GM18951 (cell line): Measurements from ENCODE around the gene STAT5A.
"Not testable (repeated sequence)": the region's sequence is repeated elsewhere in the genome, so short reads cannot be mapped to it uniquely, and the experiment has no call there.

Experiments
- POLR2A ChIP-seq: IDR thresholded peaks from 4 replicates; pipeline ENCODE4 v1.6.1; 2011; ENCODE audit warnings: mild to moderate bottlenecking; ENCODE audit not compliant: insufficient read length, insufficient read depth; ENCODE audit errors: extremely low read depth
- in situ Hi-C: fragments of 300-500 bp; cut with MboI; formaldehyde crosslinking; loops from one replicate; pipeline ENCODE4 v1.12.0; 2022; ENCODE audit warnings: low sequenced_read_pairs, mixed read lengths, inconsistent platforms; ENCODE audit not compliant: unreplicated experiment

The STAT5A gene

DNA sequence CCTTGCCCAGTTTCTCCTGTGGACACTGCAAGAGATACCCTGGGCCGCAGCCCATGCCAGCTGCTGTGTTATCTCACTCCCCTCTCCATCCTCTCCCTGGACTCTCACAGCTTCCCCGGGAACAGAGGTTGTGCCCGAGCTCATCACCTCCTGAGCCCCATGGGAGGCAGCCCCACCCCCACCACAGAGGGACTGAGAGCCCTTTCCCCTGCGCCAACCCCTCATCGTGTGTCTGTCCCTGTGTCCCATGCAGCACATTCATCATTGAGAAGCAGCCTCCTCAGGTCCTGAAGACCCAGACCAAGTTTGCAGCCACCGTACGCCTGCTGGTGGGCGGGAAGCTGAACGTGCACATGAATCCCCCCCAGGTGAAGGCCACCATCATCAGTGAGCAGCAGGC lies 12.7 kb downstream of the STAT5A start:
- in situ Hi-C loops, result no loop called here
- TF ChIP-seq POLR2A, result no peak

DNA sequence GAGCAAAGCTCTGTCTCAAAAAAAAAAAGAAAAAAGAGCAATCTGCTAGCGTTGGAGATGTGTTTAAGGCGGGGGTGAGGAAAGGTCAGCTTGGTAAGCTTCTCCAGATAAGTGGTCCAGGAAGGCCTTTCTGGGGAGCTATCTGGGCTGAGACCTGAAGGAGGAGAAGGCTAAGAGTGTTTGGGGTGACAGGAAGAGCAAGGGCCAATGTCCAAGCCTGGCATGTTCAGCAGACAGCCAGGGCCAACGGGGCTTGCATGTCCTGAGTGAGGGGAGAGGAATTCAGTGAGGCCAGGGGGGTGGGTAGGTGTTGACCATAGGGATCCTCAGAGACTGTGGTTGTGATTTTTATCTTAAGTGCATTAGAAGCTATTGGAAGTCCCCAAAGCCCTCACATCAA lies 15.4 kb downstream of the STAT5A start:
- in situ Hi-C loops, result no loop called here
- TF ChIP-seq POLR2A, result no peak

- no peak for TF ChIP-seq POLR2A
- in situ Hi-C loops, result no loop called here
These were observed 16.1 kb downstream of the STAT5A start for GRCh38 chr17:42304187-42305030.

DNA sequence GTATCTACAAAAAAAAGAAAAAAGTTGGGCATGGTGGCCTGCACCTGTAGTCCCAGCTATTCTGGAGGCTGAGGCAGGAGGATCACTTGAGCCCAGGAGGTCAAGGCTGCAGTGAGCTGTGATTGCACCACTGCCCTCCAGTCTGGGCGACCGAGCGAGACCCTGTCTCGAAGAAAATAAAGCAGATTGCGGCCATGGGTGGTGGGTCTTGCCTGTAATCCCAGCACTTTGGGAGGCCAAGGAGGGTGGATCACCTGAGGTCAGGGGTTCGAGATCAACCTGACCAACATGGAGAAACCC lies 16.7 kb downstream of the STAT5A start:
- in situ Hi-C loops, result not testable (repeated sequence)

- TF ChIP-seq POLR2A, result no peak
- in situ Hi-C loops, result no loop called here
These were observed 17.5 kb downstream of the STAT5A start for GRCh38 chr17:42305543-42306384.

GRCh38 chr17:42306385-42306667 lies 18.0 kb downstream of the STAT5A start:
- in situ Hi-C loops, result no loop called here
- TF ChIP-seq POLR2A, result no peak

DNA sequence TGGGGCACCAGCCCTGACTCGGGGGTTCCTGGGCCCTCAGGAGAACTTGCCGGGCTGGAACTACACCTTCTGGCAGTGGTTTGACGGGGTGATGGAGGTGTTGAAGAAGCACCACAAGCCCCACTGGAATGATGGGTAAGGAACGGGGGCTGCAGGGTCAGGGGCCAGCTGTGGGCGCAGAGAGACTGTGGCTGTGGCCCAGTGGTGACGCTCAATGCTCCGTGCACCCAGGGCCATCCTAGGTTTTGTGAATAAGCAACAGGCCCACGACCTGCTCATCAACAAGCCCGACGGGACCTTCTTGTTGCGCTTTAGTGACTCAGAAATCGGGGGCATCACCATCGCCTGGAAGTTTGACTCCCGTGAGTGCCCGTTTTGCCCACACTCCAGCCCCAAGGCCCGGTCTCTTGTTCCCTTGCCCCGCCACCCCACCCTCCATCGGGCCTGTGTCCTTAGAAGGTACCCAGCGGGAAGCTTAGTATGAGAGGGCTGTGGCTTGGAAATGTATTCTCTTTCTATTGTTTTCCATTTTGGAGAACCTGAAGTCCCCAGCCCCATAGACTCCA lies 19.1 kb downstream of the STAT5A start:
- in situ Hi-C loops, result no loop called here

GRCh38 chr17:42308446-42308845 lies 20.1 kb downstream of the STAT5A start:
- in situ Hi-C loops, result no loop called here

More for the DNA sequence above, 19.1 kb downstream of the STAT5A start:
- TF ChIP-seq POLR2A, result no peak

DNA sequence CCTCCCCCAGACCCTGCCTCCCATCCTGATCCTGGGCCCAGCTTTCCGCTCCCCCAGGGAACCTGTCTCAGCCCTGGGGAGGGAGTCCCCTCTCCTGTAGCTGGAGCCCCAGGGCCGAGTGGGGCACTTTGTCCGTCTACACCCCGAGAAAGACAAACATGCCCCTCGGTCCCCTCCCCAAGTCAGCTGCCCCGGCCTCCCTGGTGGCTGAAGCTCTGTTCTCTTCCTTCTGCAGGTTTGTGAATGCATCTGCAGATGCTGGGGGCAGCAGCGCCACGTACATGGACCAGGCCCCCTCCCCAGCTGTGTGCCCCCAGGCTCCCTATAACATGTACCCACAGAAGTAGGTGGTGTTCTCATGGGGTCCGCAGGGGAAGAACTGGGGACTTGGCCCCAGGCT lies 20.8 kb downstream of the STAT5A start:
- TF ChIP-seq POLR2A, result no peak

More at GRCh38 chr17:42308446-42308845, 20.1 kb downstream of the STAT5A start:
- TF ChIP-seq POLR2A, result no peak

DNA sequence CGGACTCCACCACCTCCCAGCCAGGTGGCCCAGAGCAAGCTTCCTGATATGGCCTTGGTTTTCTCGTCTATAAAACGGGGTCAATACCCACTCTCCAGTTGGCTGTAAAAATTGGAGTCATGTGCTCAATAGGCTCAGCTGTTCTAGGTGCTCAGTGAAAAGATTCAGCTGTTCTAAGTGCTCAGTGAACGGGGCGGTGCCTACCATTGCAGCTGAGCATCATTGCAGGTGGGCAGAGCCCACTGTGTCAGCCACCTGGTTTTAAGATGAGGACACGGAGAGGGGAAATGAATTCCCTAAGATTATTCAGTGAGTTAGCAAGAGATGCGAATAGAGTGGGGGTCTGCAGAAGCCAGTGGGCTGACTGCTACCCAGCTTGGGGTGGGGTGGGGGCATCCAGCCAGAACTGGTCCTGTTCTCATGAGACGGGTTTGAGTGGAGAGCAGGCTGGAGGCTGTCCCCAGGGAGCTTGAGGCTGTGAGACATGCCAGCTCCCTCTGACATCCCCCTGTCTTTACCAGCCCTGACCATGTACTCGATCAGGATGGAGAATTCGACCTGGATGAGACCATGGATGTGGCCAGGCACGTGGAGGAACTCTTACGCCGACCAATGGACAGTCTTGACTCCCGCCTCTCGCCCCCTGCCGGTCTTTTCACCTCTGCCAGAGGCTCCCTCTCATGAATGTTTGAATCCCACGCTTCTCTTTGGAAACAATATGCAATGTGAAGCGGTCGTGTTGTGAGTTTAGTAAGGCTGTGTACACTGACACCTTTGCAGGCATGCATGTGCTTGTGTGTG lies 21.9 kb downstream of the STAT5A start:
- in situ Hi-C loops, result no loop called here
- no peak for TF ChIP-seq POLR2A

More for the DNA sequence above, 20.8 kb downstream of the STAT5A start:
- in situ Hi-C loops, result no loop called here

- in situ Hi-C loops, result no loop called here
- TF ChIP-seq POLR2A, result no peak
These were observed 22.5 kb downstream of the STAT5A start for GRCh38 chr17:42310787-42311215.

DNA sequence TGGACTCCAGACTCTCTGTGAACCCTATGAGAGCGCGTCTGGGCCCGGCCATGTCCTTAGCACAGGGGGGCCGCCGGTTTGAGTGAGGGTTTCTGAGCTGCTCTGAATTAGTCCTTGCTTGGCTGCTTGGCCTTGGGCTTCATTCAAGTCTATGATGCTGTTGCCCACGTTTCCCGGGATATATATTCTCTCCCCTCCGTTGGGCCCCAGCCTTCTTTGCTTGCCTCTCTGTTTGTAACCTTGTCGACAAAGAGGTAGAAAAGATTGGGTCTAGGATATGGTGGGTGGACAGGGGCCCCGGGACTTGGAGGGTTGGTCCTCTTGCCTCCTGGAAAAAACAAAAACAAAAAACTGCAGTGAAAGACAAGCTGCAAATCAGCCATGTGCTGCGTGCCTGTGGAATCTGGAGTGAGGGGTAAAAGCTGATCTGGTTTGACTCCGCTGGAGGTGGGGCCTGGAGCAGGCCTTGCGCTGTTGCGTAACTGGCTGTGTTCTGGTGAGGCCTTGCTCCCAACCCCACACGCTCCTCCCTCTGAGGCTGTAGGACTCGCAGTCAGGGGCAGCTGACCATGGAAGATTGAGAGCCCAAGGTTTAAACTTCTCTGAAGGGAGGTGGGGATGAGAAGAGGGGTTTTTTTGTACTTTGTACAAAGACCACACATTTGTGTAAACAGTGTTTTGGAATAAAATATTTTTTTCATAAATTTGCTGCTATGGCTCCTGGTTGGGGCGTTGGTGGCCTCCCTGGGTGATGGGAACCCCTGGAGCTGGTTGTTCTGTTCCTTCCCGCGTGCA lies 23.1 kb downstream of the STAT5A start:
- no peak for TF ChIP-seq POLR2A
- in situ Hi-C loops, result no loop called here

GRCh38 chr17:42312035-42312284 lies 23.7 kb downstream of the STAT5A start:
- in situ Hi-C loops, result no loop called here
- no peak for TF ChIP-seq POLR2A
